GM21515 (cell line): Measurements from ENCODE around the gene MDK.

ENCODE experiments used
- ATAC-seq: cut with Tn5 transposase; IDR thresholded peaks from one replicate; pipeline ENCODE4 v1.9.1; 2021; ENCODE audit not compliant: unreplicated experiment

Gene MDK

GRCh38 chr11:46393231-46393616 is 11.8 kb downstream of the MDK start:
- no peak for ATAC-seq

DNA sequence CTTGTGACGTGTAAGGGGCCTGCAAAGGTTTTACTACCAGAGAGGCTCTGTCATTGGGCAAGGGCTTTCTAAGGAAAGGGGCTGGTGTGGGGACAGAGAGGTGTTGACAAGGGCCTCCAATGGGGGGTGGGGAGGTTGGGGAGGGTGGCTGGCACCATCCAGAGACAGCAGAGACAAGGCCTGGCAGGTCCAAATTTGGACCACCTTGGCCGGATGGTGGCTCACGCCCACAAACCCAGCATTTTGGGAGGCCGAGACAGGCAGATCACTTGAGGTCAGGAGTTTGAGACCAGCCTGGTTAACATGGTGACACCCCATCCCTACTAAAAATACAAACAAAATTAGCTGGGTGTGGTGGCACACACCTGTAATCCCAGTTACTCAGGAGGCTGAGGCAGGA is 12.3 kb downstream of the MDK start:
- no peak for ATAC-seq

- no peak for ATAC-seq
Observed at GRCh38 chr11:46397526-46397925, 16.1 kb downstream of the MDK start.

DNA sequence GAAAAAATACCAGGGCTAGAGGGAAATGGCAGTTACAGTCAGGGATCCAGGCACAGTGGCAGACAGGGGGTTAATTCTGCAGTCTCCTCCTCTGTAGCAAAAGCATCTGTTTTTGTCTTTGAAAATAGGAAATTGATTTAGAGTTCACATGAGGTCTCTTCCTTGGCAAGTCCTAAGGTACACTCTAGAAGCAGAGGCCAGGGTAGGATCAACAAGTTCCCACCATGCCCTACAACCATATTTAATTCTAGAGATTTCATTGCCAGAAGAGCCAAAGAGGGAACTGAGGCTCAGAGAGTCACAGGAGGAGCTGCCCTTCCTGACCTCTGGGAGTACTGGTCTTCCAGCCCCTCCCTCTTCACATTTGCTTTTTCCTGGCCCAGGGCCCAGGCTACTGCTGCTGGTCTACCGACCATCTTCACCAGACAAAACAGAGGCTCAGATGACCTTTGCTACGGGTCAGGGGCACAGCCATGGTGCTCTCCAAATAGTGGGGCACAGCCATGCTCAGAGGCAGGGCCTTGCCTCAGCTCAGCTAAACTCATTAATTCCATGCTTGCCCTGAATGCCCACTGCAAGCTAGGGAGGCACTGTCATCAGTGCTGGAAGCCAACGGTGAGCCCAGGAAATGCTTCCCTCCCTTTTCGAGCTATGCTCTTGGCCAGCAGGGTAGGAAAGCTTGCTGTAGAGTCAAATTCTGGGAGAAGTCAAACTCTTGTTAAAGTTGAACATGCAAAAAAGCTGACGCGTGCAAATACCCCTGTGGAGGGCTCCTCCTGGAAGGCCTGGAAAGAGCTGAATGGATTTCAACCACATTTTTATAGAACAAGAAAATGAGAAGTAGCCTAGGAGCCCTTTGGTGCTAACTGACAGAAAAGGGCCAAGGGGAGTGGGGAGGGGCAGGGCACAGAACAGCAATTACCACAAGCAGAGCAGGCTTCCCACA is 21.8 kb downstream of the MDK start:
- ATAC-seq = no peak

GRCh38 chr11:46404476-46405017 is 23.1 kb downstream of the MDK start:
- no peak for ATAC-seq

DNA sequence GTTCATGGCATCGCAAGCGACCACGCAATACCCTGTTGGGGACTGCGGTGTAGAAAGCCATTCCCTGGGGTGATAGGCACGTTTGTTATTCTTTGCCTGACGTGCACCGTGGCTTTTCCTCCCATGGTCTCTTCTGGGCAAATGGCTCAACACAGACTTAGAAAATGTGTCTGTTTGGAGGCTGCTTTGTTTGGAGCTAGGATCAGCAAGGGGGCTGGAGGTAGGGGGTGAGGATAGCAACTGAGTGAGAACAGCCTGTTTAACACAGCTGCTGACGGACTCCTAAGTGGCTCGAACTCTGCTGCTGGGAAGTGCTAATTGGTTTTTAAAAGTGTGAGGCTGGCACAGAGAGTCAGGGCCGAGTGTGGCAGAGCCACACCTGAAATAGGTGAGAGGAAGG is 26.2 kb downstream of the MDK start:
- no peak for ATAC-seq

GRCh38 chr11:46408407-46408986 is 27.0 kb downstream of the MDK start:
- no peak for ATAC-seq

DNA sequence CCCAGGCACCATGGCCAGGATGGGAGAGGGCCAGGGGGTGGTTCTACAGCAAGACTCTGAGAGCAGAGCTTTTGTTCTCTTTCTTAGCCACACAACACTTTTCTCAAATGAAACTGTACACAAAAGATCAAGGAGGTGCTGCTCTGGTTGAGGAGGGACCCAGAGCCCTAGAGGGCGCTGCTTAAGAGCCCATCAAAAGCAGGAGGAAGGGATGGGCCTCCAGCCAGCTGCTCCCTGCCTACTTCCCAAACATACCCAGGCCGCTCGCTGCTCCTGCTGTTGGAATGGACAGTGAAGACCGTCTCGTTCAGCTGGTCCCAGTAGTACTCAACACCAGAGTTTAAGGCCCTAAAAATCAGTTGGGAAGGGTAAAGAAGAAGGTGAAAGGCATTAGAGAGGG is 28.6 kb downstream of the MDK start:
- no peak for ATAC-seq

GRCh38 chr11:46413760-46414465 is 32.4 kb downstream of the MDK start:
- ATAC-seq = no peak

DNA sequence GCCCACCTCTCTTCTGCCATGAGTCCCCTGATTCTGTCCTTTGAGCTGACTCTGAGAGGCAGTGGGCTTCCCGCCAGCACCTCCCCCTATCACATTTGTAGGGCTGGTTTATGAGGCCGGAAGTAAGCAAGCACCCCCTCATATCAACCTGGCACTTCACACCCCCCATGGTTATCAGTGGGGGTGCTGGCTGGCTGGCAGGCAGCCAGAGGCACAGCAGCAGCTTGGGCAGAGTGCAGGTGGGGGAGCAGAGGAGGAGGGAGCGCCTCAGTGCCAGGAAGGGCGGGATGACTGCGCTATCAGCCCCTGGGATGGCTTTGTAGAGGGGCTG is 33.0 kb downstream of the MDK start:
- no peak for ATAC-seq

DNA sequence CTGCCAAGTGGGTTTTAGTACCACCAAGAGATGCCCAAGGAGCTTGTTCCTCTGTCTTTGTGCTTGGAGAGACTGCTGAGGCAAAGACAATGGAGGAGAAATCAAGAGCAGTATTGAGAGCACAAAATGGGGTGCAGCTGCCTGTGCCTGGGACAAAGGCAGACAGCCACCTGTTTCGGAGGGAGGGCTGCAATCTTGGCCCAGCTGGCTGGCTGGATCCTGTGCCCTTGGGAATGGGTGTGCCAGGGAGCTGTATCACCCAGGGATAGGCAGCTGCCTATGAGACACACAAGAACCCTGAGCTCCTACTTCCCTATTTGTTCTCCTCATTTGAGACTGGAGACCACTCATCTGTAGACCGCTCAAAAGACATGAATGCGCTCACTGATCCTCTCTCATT is 33.4 kb downstream of the MDK start:
- no peak for ATAC-seq

GRCh38 chr11:46417711-46418110 is 36.2 kb downstream of the MDK start:
- no peak for ATAC-seq

- no peak for ATAC-seq
Observed at GRCh38 chr11:46418751-46419150, 37.3 kb downstream of the MDK start.

DNA sequence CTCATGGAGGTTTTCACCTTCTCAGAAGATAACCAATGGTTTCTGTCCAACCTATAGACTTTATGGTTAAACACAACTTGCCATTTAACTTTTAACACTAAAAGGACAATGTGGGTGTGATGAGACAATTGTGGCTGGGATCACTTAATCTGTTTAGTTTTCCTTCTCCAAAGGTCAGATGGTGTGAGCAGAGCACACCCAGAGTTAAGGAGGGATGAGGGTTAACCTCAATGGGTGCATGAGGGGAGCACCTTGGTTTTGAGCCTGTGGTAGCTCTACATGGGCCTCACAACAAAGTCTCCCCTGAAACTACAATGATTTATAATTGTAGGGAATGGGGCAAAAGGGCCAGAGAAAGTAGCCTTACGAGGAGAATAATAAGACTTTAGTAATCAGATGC is 39.0 kb downstream of the MDK start:
- ATAC-seq = no peak

DNA sequence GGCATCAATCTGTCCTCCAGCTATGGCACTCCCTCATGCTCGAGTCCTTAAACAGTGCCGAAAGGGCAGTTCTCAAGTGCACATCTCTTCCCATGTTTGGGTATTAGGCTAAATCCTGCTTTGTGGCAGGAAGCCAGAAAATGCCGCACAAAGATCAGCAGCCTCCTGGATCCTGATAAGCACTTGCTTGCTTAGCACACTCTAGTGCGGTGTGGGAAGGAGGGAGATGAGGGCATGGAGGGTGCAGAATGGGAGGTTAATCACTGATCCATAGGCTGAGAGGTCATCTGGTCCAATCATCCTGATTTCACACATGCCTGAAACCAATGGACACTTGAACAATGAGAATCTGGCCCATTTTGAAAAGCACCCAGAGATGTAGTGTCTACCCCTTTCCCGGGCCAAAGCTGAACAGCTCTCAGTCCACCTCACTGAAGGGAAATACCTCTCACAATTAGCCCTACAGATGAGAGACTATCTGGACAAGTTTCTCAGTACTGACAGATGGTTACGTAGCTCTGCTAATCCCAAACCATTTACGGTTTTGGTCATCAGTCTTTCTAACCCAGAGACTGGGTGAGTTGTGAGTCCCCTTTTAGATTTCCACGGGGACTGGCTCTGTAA is 39.9 kb downstream of the MDK start:
- no peak for ATAC-seq

DNA sequence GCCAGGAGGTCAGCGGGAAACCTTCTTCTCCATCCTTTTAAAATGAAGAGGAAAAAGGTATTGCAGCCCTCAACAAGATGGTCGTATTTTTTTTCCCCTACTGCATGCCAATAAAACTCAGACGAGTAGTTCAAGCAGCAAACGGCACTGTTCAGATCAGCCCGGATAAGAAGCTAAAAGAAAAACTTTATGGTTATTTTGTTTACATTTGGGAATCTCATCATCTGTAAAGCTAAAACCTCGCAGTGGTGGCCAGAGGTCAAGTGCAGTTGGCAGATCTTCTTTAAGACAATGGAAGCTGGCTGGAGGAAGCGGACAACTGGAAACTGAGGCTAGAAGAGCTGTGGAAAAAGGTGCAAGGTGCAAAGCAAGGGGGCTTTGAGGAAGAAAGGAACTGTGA is 41.1 kb downstream of the MDK start:
- ATAC-seq = no peak

GRCh38 chr11:46426233-46426991 is 44.9 kb downstream of the MDK start:
- ATAC-seq = no peak

- no peak for ATAC-seq
Observed at GRCh38 chr11:46427364-46427763, 45.9 kb downstream of the MDK start.

GRCh38 chr11:46429717-46430116 is 48.2 kb downstream of the MDK start:
- no peak for ATAC-seq

- ATAC-seq = no peak
Observed at GRCh38 chr11:46431211-46431610, 49.7 kb downstream of the MDK start.
